Lower lobe of right lung (tissue), 2 donors: Measurements from ENCODE around the gene A3GALT2. TPM values are rescaled to one million over a fixed set of nuclear protein-coding genes. Genes with fewer than 3 reads are reported as not detected.

Experiments used
- ATAC-seq, 2 donors: fragments of 200-7000 bp; cut with Tn5 transposase; one replicate each; pipeline ENCODE4 v1.9.1; 2020 to 2022; ENCODE audit warnings: mild to moderate bottlenecking in 2 of 2, moderate library complexity in 2 of 2
- DNase-seq: peaks from one replicate; pipeline ENCODE4 v3.0.0-alpha.2; 2020
- H3K27ac ChIP-seq: fragments of 200-600 bp; one replicate; pipeline ENCODE4 v1.8.0; 2022
- H3K27me3 ChIP-seq: fragments of 200-600 bp; one replicate; pipeline ENCODE4 v1.8.0; 2022; ENCODE audit warnings: low read depth
- H3K36me3 ChIP-seq: fragments of 200-600 bp; one replicate; pipeline ENCODE4 v1.8.0; 2022; ENCODE audit warnings: mild to moderate bottlenecking
- H3K4me1 ChIP-seq: fragments of 200-600 bp; one replicate; pipeline ENCODE4 v1.8.0; 2022
- H3K4me3 ChIP-seq: fragments of 200-600 bp; one replicate; pipeline ENCODE4 v1.8.0; 2022; ENCODE audit warnings: mild to moderate bottlenecking
- H3K9me3 ChIP-seq: fragments of 200-600 bp; one replicate; pipeline ENCODE4 v1.8.0; 2022
- CTCF ChIP-seq: fragments of 200-600 bp; IDR thresholded peaks from one replicate; pipeline ENCODE4 v1.8.0; 2022; ENCODE audit warnings: antibody characterized with exemption, mild to moderate bottlenecking
- intact Hi-C: fragments of 100-400 bp; cut with DNase I; formaldehyde crosslinking; loops from one replicate; pipeline ENCODE4 v1.11.0; 2022
- total RNA-seq: library from RNA; stranded (reverse); fragmentation: NEBNext Ultra II Directional; extraction: Animal tissue kit (Norgen Biotek cat#: 25700); gene quantifications from one replicate; pipeline ENCODE4 v1.2.1, GENCODE V29; 2021
- donor health status: DM: no; HTN: yes; CAD: no; lungs with severe emphysema.

Gene A3GALT2
- total RNA-seq, 1 donor from 2014 or later: not detected

GRCh38 chr1:33269621-33270020 lies 51.3 kb downstream of the A3GALT2 start:
- intact Hi-C loops: no loop called here
- H3K4me3 ChIP-seq: no peak overlapping the region
- no peak for DNase-seq
- no peaks in the 10 kb centered on the region for H3K27me3 ChIP-seq
- H3K36me3 ChIP-seq: peaks cover 19% of the 10 kb centered on the region
- no peak for ATAC-seq
- TF ChIP-seq CTCF: no peak
- no peaks in the 10 kb centered on the region for H3K9me3 ChIP-seq
- H3K27ac ChIP-seq: no peak overlapping the region
- peaks cover 22% of the 10 kb centered on the region for H3K4me1 ChIP-seq

DNA sequence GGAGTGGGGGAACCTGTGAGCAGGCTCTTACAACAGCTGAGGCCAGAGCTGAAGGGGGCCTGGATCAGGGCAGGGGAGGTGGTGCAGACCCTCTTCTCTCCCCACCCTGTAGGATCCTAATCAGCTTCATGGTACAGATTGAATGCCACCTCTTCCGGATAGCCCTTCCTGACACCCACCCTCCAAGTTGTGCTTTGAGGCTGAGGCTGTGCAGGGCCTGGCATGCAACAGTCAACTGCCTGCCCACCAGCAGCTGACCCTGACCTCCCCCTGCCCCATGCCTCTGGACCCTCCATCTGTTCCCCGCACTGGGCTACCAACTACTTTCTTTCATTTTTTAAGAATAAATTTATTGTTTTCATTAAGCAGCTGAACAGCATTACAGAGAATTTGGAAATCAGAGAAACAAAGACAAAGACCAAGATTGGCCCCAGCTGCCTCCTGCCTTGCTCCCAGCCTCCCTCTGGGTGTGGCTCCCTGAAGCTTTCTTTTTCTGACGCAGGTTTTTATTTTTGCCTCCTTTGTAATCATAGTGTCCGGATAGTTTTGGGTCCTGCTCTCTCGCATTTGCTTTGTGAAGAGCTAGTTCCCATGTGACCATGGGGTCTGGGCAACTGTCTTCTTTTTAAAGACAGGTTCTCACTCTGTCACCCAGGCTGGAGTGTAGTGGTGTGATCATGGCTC lies 51.8 kb downstream of the A3GALT2 start:
- Histone ChIP-seq H3K36me3 (peaks cover 19% of the 10 kb centered on the region), H3K27ac (no peak overlapping the region), H3K4me3 (no peak overlapping the region), H3K9me3 (no peaks in the 10 kb centered on the region), H3K27me3 (no peaks in the 10 kb centered on the region), H3K4me1 (peaks cover 24% of the 10 kb centered on the region)
- ATAC-seq (no peak), DNase-seq (no peak)
- intact Hi-C loops: no loop called here
- no peak for TF ChIP-seq CTCF

DNA sequence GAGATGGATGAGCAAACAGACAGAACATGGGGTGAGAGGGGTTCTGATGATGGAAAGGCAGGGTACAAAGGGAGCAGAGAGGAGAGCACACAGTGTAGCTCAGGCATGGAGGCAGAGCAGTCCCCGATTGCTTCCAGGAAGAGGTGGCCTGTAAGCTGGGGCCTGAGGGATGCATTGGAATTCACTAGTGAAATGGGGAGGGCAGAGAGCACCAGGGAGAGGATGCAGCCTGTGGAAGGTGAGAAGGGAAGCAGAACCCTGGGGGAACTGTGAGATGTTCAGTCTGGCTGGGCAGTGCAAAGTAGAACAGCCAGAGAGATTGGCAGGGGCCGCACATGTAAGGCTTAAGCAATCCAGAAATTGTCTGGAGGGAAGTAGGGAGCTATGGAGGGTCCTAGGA lies 52.4 kb downstream of the A3GALT2 start:
- Histone ChIP-seq H3K9me3 (no peaks in the 10 kb centered on the region), H3K36me3 (peaks cover 19% of the 10 kb centered on the region), H3K4me3 (no peak overlapping the region), H3K27me3 (no peaks in the 10 kb centered on the region), H3K4me1 (peaks cover 28% of the 10 kb centered on the region), H3K27ac (no peak overlapping the region)
- TF ChIP-seq CTCF: no peak
- ATAC-seq (no peak), DNase-seq (no peak)
- intact Hi-C loops: no loop called here

- Histone ChIP-seq H3K4me1 (peaks cover 28% of the 10 kb centered on the region), H3K4me3 (no peak overlapping the region), H3K36me3 (peaks cover 24% of the 10 kb centered on the region), H3K27ac (no peak overlapping the region), H3K9me3 (no peaks in the 10 kb centered on the region), H3K27me3 (no peaks in the 10 kb centered on the region)
- no peak for TF ChIP-seq CTCF
- intact Hi-C loops: no loop called here
- ATAC-seq: no peak
- DNase-seq: no peak
Observed at GRCh38 chr1:33267468-33268205, 53.3 kb downstream of the A3GALT2 start.

DNA sequence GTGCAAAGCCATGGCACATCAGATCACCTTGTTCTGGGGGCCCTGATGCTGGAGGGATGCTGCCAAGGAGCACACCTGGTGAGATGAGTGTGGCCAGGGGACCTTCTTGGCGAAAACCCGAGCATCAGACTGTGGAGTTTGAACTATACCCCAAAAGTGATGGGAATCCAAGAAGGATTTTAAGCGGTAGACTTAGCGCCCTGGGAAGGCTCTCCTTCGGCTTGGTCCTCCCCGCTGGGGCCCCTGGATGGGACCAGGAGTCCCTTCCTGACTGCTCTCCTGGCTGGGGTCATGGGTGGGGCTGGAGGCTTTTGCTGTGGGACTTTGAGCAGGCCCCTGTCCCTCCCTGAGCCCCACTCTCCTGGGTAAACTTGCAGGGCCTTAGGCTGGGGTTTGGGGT lies 54.1 kb downstream of the A3GALT2 start:
- intact Hi-C loops: no loop called here
- Histone ChIP-seq H3K4me3 (no peak overlapping the region), H3K36me3 (peaks cover 25% of the 10 kb centered on the region), H3K27ac (no peak overlapping the region), H3K9me3 (no peaks in the 10 kb centered on the region), H3K4me1 (peaks cover 30% of the 10 kb centered on the region), H3K27me3 (no peaks in the 10 kb centered on the region)
- no peak for DNase-seq
- no peak for ATAC-seq
- TF ChIP-seq CTCF: no peak
